Upper lobe of right lung (tissue), 1 donor: ENCODE measurements around the gene ARHGEF18. TPM values are rescaled to one million over a fixed set of nuclear protein-coding genes. Genes with fewer than 3 reads are reported as not detected.
"Not testable (repeated sequence)": the region's sequence is repeated elsewhere in the genome, so short reads cannot be mapped to it uniquely, and the experiment has no call there.

Experiments
- ATAC-seq: fragments of 200-7000 bp; cut with Tn5 transposase; one replicate; pipeline ENCODE4 v1.9.1; 2020; ENCODE audit warnings: mild to moderate bottlenecking, moderate library complexity
- DNase-seq: peaks from one replicate; pipeline ENCODE4 v3.0.0-alpha.2; 2020
- H3K27ac ChIP-seq: fragments of 200-600 bp; one replicate; pipeline ENCODE4 v1.8.0; 2022
- H3K27me3 ChIP-seq: fragments of 200-600 bp; one replicate; pipeline ENCODE4 v1.8.0; 2022; ENCODE audit warnings: mild to moderate bottlenecking
- H3K36me3 ChIP-seq: fragments of 200-600 bp; one replicate; pipeline ENCODE4 v1.8.0; 2022
- H3K4me1 ChIP-seq: fragments of 200-600 bp; one replicate; pipeline ENCODE4 v1.8.0; 2022
- H3K4me3 ChIP-seq: fragments of 200-600 bp; one replicate; pipeline ENCODE4 v1.8.0; 2022; ENCODE audit warnings: mild to moderate bottlenecking
- H3K9me3 ChIP-seq: fragments of 200-600 bp; one replicate; pipeline ENCODE4 v1.8.0; 2022
- CTCF ChIP-seq: fragments of 200-600 bp; IDR thresholded peaks from one replicate; pipeline ENCODE4 v1.8.0; 2022; ENCODE audit warnings: antibody characterized with exemption
- intact Hi-C: fragments of 100-400 bp; cut with DNase I; formaldehyde crosslinking; loops from one replicate; pipeline ENCODE4 v1.11.0; 2022
- total RNA-seq: library from RNA; stranded (reverse); fragmentation: NEBNext Ultra II Directional; extraction: Animal tissue kit (Norgen Biotek cat#: 25700); gene quantifications from one replicate; pipeline ENCODE4 v1.2.1, GENCODE V29; 2021
- donor health status: DM: no; HTN: yes; CAD: no; lungs with severe emphysema.

ARHGEF18 gene
- total RNA-seq, 1 donor from 2014 or later: 50.4 TPM

- Histone ChIP-seq H3K27me3 (no peaks in the 10 kb centered on the region), H3K9me3 (no peaks in the 10 kb centered on the region), H3K4me3 (no peak overlapping the region), H3K4me1 (peaks cover 5% of the 10 kb centered on the region), H3K36me3 (no peaks in the 10 kb centered on the region), H3K27ac (no peak overlapping the region)
- intact Hi-C loops: loop anchor here (5.0 kb wide), 1 partner anchor 239 kb away; no protein-coding TSS in a partner anchor
- peak; percentile 94 for TF ChIP-seq CTCF
- DNase-seq: peak; percentile 87
- ATAC-seq: peak; percentile 83
Measured at GRCh38 chr19:7340959-7341837, 7.5 kb upstream of the ARHGEF18 start.

GRCh38 chr19:7342143-7342542 lies 6.6 kb upstream of the ARHGEF18 start:
- ATAC-seq: no peak
- Histone ChIP-seq H3K4me1 (peaks cover 1% of the 10 kb centered on the region), H3K36me3 (no peaks in the 10 kb centered on the region), H3K9me3 (no peaks in the 10 kb centered on the region), H3K27ac (no peak overlapping the region), H3K27me3 (no peaks in the 10 kb centered on the region), H3K4me3 (no peak overlapping the region)
- peak; percentile 17 for DNase-seq
- intact Hi-C loops: loop anchor here (5.0 kb wide), 1 partner anchor 240 kb away; no protein-coding TSS in a partner anchor
- no peak for TF ChIP-seq CTCF

GRCh38 chr19:7346488-7346971 lies 2.2 kb upstream of the ARHGEF18 start:
- Histone ChIP-seq H3K4me3 (no peak overlapping the region), H3K36me3 (no peaks in the 10 kb centered on the region), H3K27me3 (no peaks in the 10 kb centered on the region), H3K9me3 (no peaks in the 10 kb centered on the region), H3K4me1 (no peaks in the 10 kb centered on the region), H3K27ac (no peak overlapping the region)
- ATAC-seq (no peak), DNase-seq (peak; percentile 33)
- intact Hi-C loops: no loop called here
- no peak for TF ChIP-seq CTCF

- ATAC-seq, H3K36me3 ChIP-seq, intact Hi-C loops, H3K27me3 ChIP-seq, H3K4me3 ChIP-seq, H3K9me3 ChIP-seq, H3K27ac ChIP-seq, H3K4me1 ChIP-seq: not testable (repeated sequence)
- DNase-seq: peak; percentile 10
Measured at GRCh38 chr19:7346997-7347396, 1.7 kb upstream of the ARHGEF18 start.

GRCh38 chr19:7349231-7349591 lies 474 bp downstream of the ARHGEF18 start:
- Histone ChIP-seq H3K27ac (peak overlapping the region; percentile 37), H3K36me3 (no peaks in the 10 kb centered on the region), H3K9me3 (no peaks in the 10 kb centered on the region), H3K4me3 (peak overlapping the region; percentile 30), H3K27me3 (no peaks in the 10 kb centered on the region), H3K4me1 (no peaks in the 10 kb centered on the region)
- TF ChIP-seq CTCF: no peak
- DNase-seq: no peak
- intact Hi-C loops: no loop called here
- ATAC-seq: peak; percentile 25

GRCh38 chr19:7349961-7350711 lies 1.4 kb downstream of the ARHGEF18 start:
- Histone ChIP-seq H3K4me3 (peak overlapping the region; percentile 30), H3K9me3 (no peaks in the 10 kb centered on the region), H3K4me1 (no peaks in the 10 kb centered on the region), H3K27me3 (no peaks in the 10 kb centered on the region), H3K27ac (peak overlapping the region; percentile 37), H3K36me3 (no peaks in the 10 kb centered on the region)
- intact Hi-C loops: no loop called here
- TF ChIP-seq CTCF: no peak
- DNase-seq: peak; percentile 65
- ATAC-seq: peak; percentile 37
